HepG2 (cell line): Measurements from ENCODE around the gene TMEM14C. TPM values are rescaled to one million over a fixed set of nuclear protein-coding genes. Genes with fewer than 3 reads are reported as not detected.

Experiments used
- CBFB ChIP-seq: sonication (generic); formaldehyde crosslinking; IDR thresholded peaks from 2 replicates; pipeline ENCODE4 v1.4.0; 2020; ENCODE audit warnings: missing genetic modification reagents
- FOSL2 ChIP-seq: sonication (generic); formaldehyde crosslinking; IDR thresholded peaks from 2 replicates; pipeline ENCODE4 v1.4.0; 2020; ENCODE audit warnings: missing genetic modification reagents
- IKZF5 ChIP-seq: IDR thresholded peaks from 2 replicates; pipeline ENCODE4 v1.6.1; 2018; ENCODE audit warnings: missing genetic modification reagents, mild to moderate bottlenecking, missing compliant biosample characterization
- KLF6 ChIP-seq: IDR thresholded peaks from 2 replicates; pipeline ENCODE4 v1.8.0; 2016; ENCODE audit warnings: missing biosample characterization, missing genetic modification reagents
- MLLT10 ChIP-seq: sonication (generic); formaldehyde crosslinking; IDR thresholded peaks from 2 replicates; pipeline ENCODE4 v1.4.0; 2020; ENCODE audit warnings: missing genetic modification reagents
- MXD3 ChIP-seq: IDR thresholded peaks from 2 replicates; pipeline ENCODE4 v1.6.1; 2016; ENCODE audit warnings: mild to moderate bottlenecking, missing biosample characterization, missing genetic modification reagents
- NR1H2 ChIP-seq: sonication (generic); formaldehyde crosslinking; IDR thresholded peaks from 2 replicates; pipeline ENCODE4 v1.8.1; 2022; ENCODE audit warnings: low read depth, missing genetic modification reagents, borderline replicate concordance
- ONECUT2 ChIP-seq: sonication (generic); formaldehyde crosslinking; IDR thresholded peaks from 2 replicates; pipeline ENCODE4 v1.4.0; 2020; ENCODE audit warnings: missing genetic modification reagents
- PHF5A ChIP-seq: IDR thresholded peaks from one replicate; pipeline ENCODE4 v1.6.1; 2018; ENCODE audit warnings: low read depth, missing genetic modification reagents; ENCODE audit not compliant: unreplicated experiment
- RARA ChIP-seq: IDR thresholded peaks from 2 replicates; pipeline ENCODE4 v1.6.1; 2016; ENCODE audit warnings: missing genetic modification reagents, missing compliant biosample characterization
- SRSF1 ChIP-seq: fragments of 200-400 bp; formaldehyde crosslinking; optimal IDR thresholded peaks from 2 replicates; pipeline ENCODE3; 2017; ENCODE audit warnings: mild to moderate bottlenecking, low read depth, low read length, moderate library complexity
- ZMYM4 ChIP-seq: sonication (generic); formaldehyde crosslinking; IDR thresholded peaks from 2 replicates; pipeline ENCODE4 v1.8.1; 2023; ENCODE audit warnings: mild to moderate bottlenecking, missing genetic modification reagents
- ZNF101 ChIP-seq: sonication (generic); formaldehyde crosslinking; IDR thresholded peaks from 2 replicates; pipeline ENCODE4 v1.4.0; 2020; ENCODE audit warnings: mild to moderate bottlenecking, low read depth, missing genetic modification reagents, borderline replicate concordance
- ZNF160 ChIP-seq: sonication (generic); formaldehyde crosslinking; IDR thresholded peaks from 2 replicates; pipeline ENCODE4 v1.8.0; 2022; ENCODE audit warnings: mild to moderate bottlenecking, inconsistent platforms, missing genetic modification reagents
- ZNF451 ChIP-seq: sonication (generic); formaldehyde crosslinking; IDR thresholded peaks from 2 replicates; pipeline ENCODE4 v1.5.0; 2020; ENCODE audit warnings: mild to moderate bottlenecking, missing genetic modification reagents
- ZNF589 ChIP-seq: sonication (generic); formaldehyde crosslinking; conservative IDR thresholded peaks from 2 replicates; pipeline ENCODE4 v1.8.0; 2022; ENCODE audit warnings: mild to moderate bottlenecking, moderate library complexity, missing genetic modification reagents
- ZNF609 ChIP-seq: sonication (generic); formaldehyde crosslinking; IDR thresholded peaks from 2 replicates; pipeline ENCODE4 v1.4.0; 2020; ENCODE audit warnings: mild to moderate bottlenecking, missing genetic modification reagents, borderline replicate concordance
- ZNF724P ChIP-seq: sonication (generic); formaldehyde crosslinking; IDR thresholded peaks from 2 replicates; pipeline ENCODE4 v1.8.0; 2022; ENCODE audit warnings: missing genetic modification reagents, borderline replicate concordance
- ZSCAN29 ChIP-seq: sonication (generic); formaldehyde crosslinking; conservative IDR thresholded peaks from 2 replicates; pipeline ENCODE4 v1.4.0; 2020; ENCODE audit warnings: mild to moderate bottlenecking, missing genetic modification reagents
- polyA plus RNA-seq, 8 experiments: library from polyadenylated mRNA; depleted of rRNA in 3 of 8; stranded (reverse) in 7 of 8; unstranded in 1 of 8; fragments of >200 nt; fragmentation: Illumina TruSeq in 4 of 8; extraction: Trizol in 4 of 8; gene quantifications; 2 replicates each; pipeline versions ENCODE4 v1.2.1 to v1.2.3, GENCODE V29; 2011 to 2016; ENCODE audit warnings: low read depth in 4 of 8, missing spikeins in 1 of 8, mixed read lengths in 1 of 8; ENCODE audit not compliant: insufficient read depth in 1 of 8
- total RNA-seq, 5 experiments: library from RNA; depleted of rRNA; stranded (reverse); fragments of >200 nt; fragmentation: Illumina TruSeq; extraction: Trizol; gene quantifications; 2 replicates each; pipeline ENCODE4 v1.2.3, GENCODE V29; 2016; ENCODE audit warnings: low read depth in 1 of 5
- TF ChIP-seq, protein P1 (sequence below): sonication (generic); formaldehyde crosslinking; IDR thresholded peaks from 2 replicates; pipeline ENCODE4 v1.4.0; 2020; ENCODE audit warnings: missing genetic modification reagents
- TF ChIP-seq, protein P2 (sequence below): IDR thresholded peaks from 2 replicates; pipeline ENCODE4 v1.6.1; 2016; ENCODE audit warnings: low read depth, borderline replicate concordance

Gene TMEM14C
- total and polyA plus RNA-seq, 2 of the 13 experiments (the other 11 are each of a cell fraction or from before 2014, with no cell fraction given): 184 TPM

- 0 out of 2 replicates have a peak, but pooled peaks have one; percentile 5 for TF ChIP-seq ONECUT2 (CRISPR knock-in tag)
- peak; percentile 86; the same call in 1 of the 2 replicates for TF ChIP-seq ZNF101 (CRISPR knock-in tag)
- TF ChIP-seq ZNF160 (CRISPR knock-in tag): peak; percentile 84; the same call in 1 of the 2 replicates
- TF ChIP-seq ZMYM4 (CRISPR knock-in tag): peak; percentile 98
- peak; percentile 94 for TF ChIP-seq IKZF5 (CRISPR knock-in tag)
- TF ChIP-seq NR1H2 (CRISPR knock-in tag): no peak
- TF ChIP-seq KLF6 (CRISPR knock-in tag): peak; percentile 88
- TF ChIP-seq SRSF1: peak; percentile 29
- TF ChIP-seq, protein P1, sequence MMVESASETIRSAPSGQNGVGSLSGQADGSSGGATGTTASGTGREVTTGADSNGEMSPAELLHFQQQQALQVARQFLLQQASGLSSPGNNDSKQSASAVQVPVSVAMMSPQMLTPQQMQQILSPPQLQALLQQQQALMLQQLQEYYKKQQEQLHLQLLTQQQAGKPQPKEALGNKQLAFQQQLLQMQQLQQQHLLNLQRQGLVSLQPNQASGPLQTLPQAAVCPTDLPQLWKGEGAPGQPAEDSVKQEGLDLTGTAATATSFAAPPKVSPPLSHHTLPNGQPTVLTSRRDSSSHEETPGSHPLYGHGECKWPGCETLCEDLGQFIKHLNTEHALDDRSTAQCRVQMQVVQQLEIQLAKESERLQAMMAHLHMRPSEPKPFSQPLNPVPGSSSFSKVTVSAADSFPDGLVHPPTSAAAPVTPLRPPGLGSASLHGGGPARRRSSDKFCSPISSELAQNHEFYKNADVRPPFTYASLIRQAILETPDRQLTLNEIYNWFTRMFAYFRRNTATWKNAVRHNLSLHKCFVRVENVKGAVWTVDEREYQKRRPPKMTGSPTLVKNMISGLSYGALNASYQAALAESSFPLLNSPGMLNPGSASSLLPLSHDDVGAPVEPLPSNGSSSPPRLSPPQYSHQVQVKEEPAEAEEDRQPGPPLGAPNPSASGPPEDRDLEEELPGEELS (CRISPR knock-in tag): peak; percentile 81; the same call in 1 of the 2 replicates
- TF ChIP-seq, protein P2, sequence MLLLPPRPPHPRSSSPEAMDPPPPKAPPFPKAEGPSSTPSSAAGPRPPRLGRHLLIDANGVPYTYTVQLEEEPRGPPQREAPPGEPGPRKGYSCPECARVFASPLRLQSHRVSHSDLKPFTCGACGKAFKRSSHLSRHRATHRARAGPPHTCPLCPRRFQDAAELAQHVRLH (CRISPR knock-in tag): peak; percentile 86; the same call in 1 of the 2 replicates
- peak; percentile 43; the same call in 1 of the 2 replicates for TF ChIP-seq RARA (CRISPR knock-in tag)
- no peak for TF ChIP-seq MLLT10
- TF ChIP-seq PHF5A (CRISPR knock-in tag): no peak
- TF ChIP-seq CBFB (CRISPR knock-in tag): peak; percentile 94
- TF ChIP-seq ZNF724P (CRISPR knock-in tag): 0 out of 2 replicates have a peak, but pooled peaks have one; percentile 71
- TF ChIP-seq MXD3 (CRISPR knock-in tag): peak; percentile 84
- peak; percentile 50; the same call in 1 of the 2 replicates for TF ChIP-seq FOSL2 (CRISPR knock-in tag)
- TF ChIP-seq ZNF589 (CRISPR knock-in tag): peak; percentile 96
- peak; percentile 89 for TF ChIP-seq ZNF609 (CRISPR knock-in tag)
- TF ChIP-seq ZNF451 (CRISPR knock-in tag): no peak
- TF ChIP-seq ZSCAN29 (CRISPR knock-in tag): peak; percentile 99
Measured at GRCh38 chr6:10722820-10723566, at the start of gene TMEM14C (continued).
